K562 (cell line): Measurements from ENCODE around the gene ANK2. TPM values are rescaled to one million over a fixed set of nuclear protein-coding genes. Genes with fewer than 3 reads are reported as not detected.

Experiments used
- ATAC-seq: fragments of 200-7000 bp; cut with Tn5 transposase; 3 replicates; pipeline ENCODE4 v1.9.1; 2020; ENCODE audit warnings: moderate library complexity
- BruUV-seq: library from RNA; stranded (reverse); fragments of 400-500 nt; replicated peaks from 2 replicates; lab custom pipeline; 2021; lab: Mats Ljungman, UMichigan
- CTCF ChIA-PET: fragments of 300-600 bp; formaldehyde crosslinking; extraction: SDS; loops from one replicate; lab custom pipeline; 2021; ENCODE audit warnings: low intra/inter-chr PET ratio; lab: Yijun Ruan, JAX
- POLR2A ChIA-PET: fragments of 300-600, 350-650 bp; sonication (Branson Sonifier 250); formaldehyde crosslinking; extraction: SDS; loops from one replicate; lab custom pipeline; 2021; ENCODE audit warnings: antibody characterized with exemption, inconsistent platforms; lab: Yijun Ruan, JAX
- DNase-seq, 4 experiments: peaks; one replicate each; pipeline versions ENCODE4 v3.0.0 to v3.0.0-alpha.2; 2011 to 2018; ENCODE audit warnings: low spot score in 3 of 4, mixed read lengths in 3 of 4; ENCODE audit errors: extremely low read depth in 1 of 4
- FAIRE-seq: peaks from 2 replicates; lab custom pipeline; 2011; peaks lifted over from hg19 to GRCh38; lab: Jason Lieb, UNC
- H2AFZ ChIP-seq: 2 replicates; pipeline ENCODE4 v1.6.0; 2011; ENCODE audit warnings: low read depth, low read length, control low read depth, inconsistent platforms
- H3K27ac ChIP-seq: fragments of 200-600 bp; 3 replicates; pipeline ENCODE4 v1.8.0; 2011; ENCODE audit warnings: low read depth, mild to moderate bottlenecking, control low read depth, inconsistent platforms, low read length, moderate library complexity, mixed read lengths; ENCODE audit errors: extremely low read depth
- H3K27me3 ChIP-seq, 2 experiments: fragments of 300-600 bp in 1 of 2; 2 replicates in 1 of 2; 3 replicates in 1 of 2; pipeline versions ENCODE4 v1.6.0 to v1.8.0; 2011; ENCODE audit warnings: inconsistent platforms in 2 of 2, low read length in 2 of 2, mild to moderate bottlenecking in 1 of 2, mixed read lengths in 1 of 2, moderate library complexity in 1 of 2; ENCODE audit not compliant: control insufficient read depth in 2 of 2, insufficient read depth in 2 of 2
- H3K36me3 ChIP-seq: fragments of 300-600 bp; 3 replicates; pipeline ENCODE4 v1.8.0; 2011; ENCODE audit warnings: mild to moderate bottlenecking, low read length, inconsistent platforms; ENCODE audit not compliant: control insufficient read depth, insufficient read depth
- H3K4me1 ChIP-seq, 2 experiments: fragments of 200-600 bp in 1 of 2; replicated peaks in 1 of 2; 2 replicates in 1 of 2; 3 replicates in 1 of 2; pipeline versions ENCODE4 v1.5.1 to v1.8.0; 2011; ENCODE audit warnings: inconsistent platforms in 2 of 2, low read length in 2 of 2, mild to moderate bottlenecking in 1 of 2, mixed read lengths in 1 of 2, moderate library complexity in 1 of 2; ENCODE audit not compliant: control insufficient read depth in 2 of 2, insufficient read depth in 2 of 2
- H3K4me2 ChIP-seq: 2 replicates; pipeline ENCODE4 v1.6.1; 2011; ENCODE audit warnings: low read length, control low read depth, inconsistent platforms, mixed read lengths; ENCODE audit not compliant: insufficient read depth
- H3K4me3 ChIP-seq: fragments of 200-600 bp; sonication (generic), shearing (Covaris generic); 2 replicates; pipeline ENCODE4 v1.5.1; 2016; ENCODE audit warnings: control low read depth, inconsistent platforms
- H3K79me2 ChIP-seq: fragments of 200-600 bp; 3 replicates; pipeline ENCODE4 v1.8.0; 2011; ENCODE audit warnings: low read length, inconsistent platforms; ENCODE audit not compliant: control insufficient read depth, insufficient read depth
- H3K9ac ChIP-seq, 2 experiments: 2 replicates each; pipeline versions ENCODE4 v1.6.0 to v1.6.1; 2011; ENCODE audit warnings: low read depth in 2 of 2, low read length in 2 of 2, control low read depth in 1 of 2, inconsistent platforms in 1 of 2, mild to moderate bottlenecking in 1 of 2, mixed read lengths in 1 of 2; ENCODE audit not compliant: insufficient read depth in 1 of 2
- H3K9me1 ChIP-seq: one replicate; pipeline ENCODE4 v1.6.0; 2011; ENCODE audit warnings: inconsistent platforms, mild to moderate bottlenecking, low read length, moderate library complexity; ENCODE audit not compliant: control insufficient read depth, insufficient read depth
- H3K9me3 ChIP-seq: replicated peaks from 2 replicates; pipeline ENCODE4 v1.5.1; 2011; ENCODE audit warnings: low read depth, low read length, inconsistent platforms; ENCODE audit not compliant: control insufficient read depth, insufficient read depth
- H4K20me1 ChIP-seq: replicated peaks from 2 replicates; pipeline ENCODE4 v1.6.1; 2011; ENCODE audit warnings: low read length, inconsistent platforms, mixed read lengths; ENCODE audit not compliant: control insufficient read depth, insufficient read depth
- C11orf30 ChIP-seq: fragments of 450-650 bp; IDR thresholded peaks from 2 replicates; pipeline ENCODE4 v1.6.1; 2016; ENCODE audit warnings: low read depth, mild to moderate bottlenecking
- GATAD2A ChIP-seq: fragments of 450-650 bp; IDR thresholded peaks from 2 replicates; pipeline ENCODE4 v1.6.1; 2017
- HOMEZ ChIP-seq: fragments of 250-450 bp; sonication (Bioruptor Pico); IDR thresholded peaks from 2 replicates; pipeline ENCODE4 v1.4.0; 2020; ENCODE audit warnings: mild to moderate bottlenecking, moderate library complexity
- HOXB6 ChIP-seq: fragments of 250-450 bp; sonication (Bioruptor Pico); IDR thresholded peaks from 2 replicates; pipeline ENCODE4 v1.5.1; 2022; ENCODE audit warnings: mild to moderate bottlenecking, borderline replicate concordance
- MAFG ChIP-seq: fragments of 450-650 bp; conservative IDR thresholded peaks from 2 replicates; pipeline ENCODE4 v1.6.1; 2016; ENCODE audit warnings: missing genetic modification characterization, missing compliant biosample characterization
- PHB ChIP-seq: fragments of 250-450 bp; sonication (Bioruptor Pico); IDR thresholded peaks from 2 replicates; pipeline ENCODE4 v1.5.0; 2021
- SAFB2 ChIP-seq: fragments of 200-400 bp; formaldehyde crosslinking; IDR thresholded peaks from 2 replicates; pipeline ENCODE4 v1.6.1; 2018; ENCODE audit warnings: borderline replicate concordance, low read length, low read depth, moderate library complexity; ENCODE audit not compliant: severe bottlenecking
- SREBF1 ChIP-seq: fragments of 150-350 bp; IDR thresholded peaks from 2 replicates; pipeline ENCODE4 v1.6.1; 2014; ENCODE audit warnings: antibody characterized with exemption, low read depth, low read length, borderline replicate concordance
- ZBTB17 ChIP-seq: fragments of 450-650 bp; formaldehyde crosslinking; IDR thresholded peaks from 2 replicates; pipeline ENCODE4 v1.4.0; 2020; ENCODE audit warnings: mild to moderate bottlenecking
- ZNF165 ChIP-seq: fragments of 250-450 bp; sonication (Bioruptor Pico); IDR thresholded peaks from 2 replicates; pipeline ENCODE4 v1.4.0; 2020; ENCODE audit warnings: borderline replicate concordance
- ZNF253 ChIP-seq: fragments of 250-450 bp; sonication (Bioruptor Pico); conservative IDR thresholded peaks from 2 replicates; pipeline ENCODE4 v1.6.1; 2021; ENCODE audit warnings: mild to moderate bottlenecking
- ZNF316 ChIP-seq: fragments of 450-650 bp; IDR thresholded peaks from 2 replicates; pipeline ENCODE4 v1.6.1; 2016
- ZNF518B ChIP-seq: fragments of 250-450 bp; sonication (Bioruptor Pico); IDR thresholded peaks from 2 replicates; pipeline ENCODE4 v1.5.0; 2021; ENCODE audit warnings: mild to moderate bottlenecking, moderate library complexity
- WGBS: fragments of 100-300 bp; shearing (Covaris generic); methylation state at CpG from one replicate; pipeline ENCODE4 v1.1.6; 2016; ENCODE audit warnings: low coverage, mixed read lengths; ENCODE audit not compliant: insufficient coverage; ENCODE audit errors: missing lambda C conversion rate; 5-methylcytosine and 5-hydroxymethylcytosine counted together
- in situ Hi-C: fragments of 300-500 bp; cut with MboI; formaldehyde crosslinking; loops from 4 replicates; pipeline ENCODE4 v1.15.0; 2018; ENCODE audit warnings: inconsistent platforms, mixed read lengths
- intact Hi-C: fragments of 100-400 bp; cut with micrococcal nuclease; formaldehyde crosslinking; loops from 2 replicates; pipeline ENCODE4 v1.14.2; 2022
- polyA plus RNA-seq, 8 experiments: library from polyadenylated mRNA; depleted of rRNA in 4 of 8; stranded (reverse) in 5 of 8; unstranded in 3 of 8; fragments of >200 nt; fragmentation: Nextera tagmentation in 2 of 8; fragmentation: Illumina TruSeq in 1 of 8; extraction: Ambion mirVana in 2 of 8; extraction: Trizol in 1 of 8; gene quantifications; 2 replicates each; pipeline versions ENCODE4 v1.2.1 to v1.2.3, GENCODE V29; 2011 to 2014; ENCODE audit warnings: inconsistent platforms in 1 of 8, missing spikeins in 1 of 8
- total RNA-seq, 7 experiments: library from RNA; depleted of rRNA in 6 of 7; stranded (reverse); fragments of >200 nt in 6 of 7; fragmentation: Illumina TruSeq in 2 of 7; extraction: Trizol in 2 of 7; gene quantifications; 2 replicates each; pipeline versions ENCODE4 v1.2.1 to v1.2.3, GENCODE V29; 2011 to 2021; ENCODE audit warnings: low replicate concordance in 1 of 7

The ANK2 gene
- total and polyA plus RNA-seq, 9 of the 15 experiments (the other 6 are each of a cell fraction or from before 2014, with no cell fraction given) = 0.07 to 0.24 TPM; not detected in 7

- TF ChIP-seq GATAD2A = no peak
- TF ChIP-seq ZNF316 = peak; percentile 76
- TF ChIP-seq C11orf30 = peak; percentile 72; the same call in 1 of the 2 replicates
- TF ChIP-seq SREBF1 = no peak
- no peak for TF ChIP-seq ZNF253 (CRISPR knock-in tag)
- TF ChIP-seq ZNF165 (CRISPR knock-in tag) = no peak
These were observed 307.0 kb downstream of the ANK2 start (continued) for GRCh38 chr4:113356453-113356852.

GRCh38 chr4:113358784-113359183 lies 309.3 kb downstream of the ANK2 start:
- intact Hi-C loops (no loop called here), in situ Hi-C loops (no loop called here)
- FAIRE-seq (no peak), DNase-seq (peak in 2 of 4 experiments; percentile 5 to 13), ATAC-seq (no peak)
- no peaks in the 10 kb centered on the region for H3K36me3 ChIP-seq
- no TSS peak for BruUV-seq
- no peaks in the 10 kb centered on the region for H3K4me1 ChIP-seq
- no peak overlapping the region for H2AFZ ChIP-seq
- no peak overlapping the region for H3K27ac ChIP-seq
- no peaks in the 10 kb centered on the region for H3K9me3 ChIP-seq
- H3K4me2 ChIP-seq = no peak overlapping the region
- no peaks in the 10 kb centered on the region for H4K20me1 ChIP-seq
- WGBS = 2% methylated on average over 5 of the region's 5 CpGs
- H3K27me3 ChIP-seq = no peaks in the 10 kb centered on the region
- no peak overlapping the region for H3K9ac ChIP-seq
- H3K79me2 ChIP-seq = no peaks in the 10 kb centered on the region
- CTCF ChIA-PET = no interaction called here
- POLR2A ChIA-PET = no interaction called here
- no peaks in the 10 kb centered on the region for H3K9me1 ChIP-seq
- H3K4me3 ChIP-seq = no peak overlapping the region
- TF ChIP-seq HOMEZ (CRISPR knock-in tag) (no peak), SAFB2 (no peak), MAFG (tag) (no peak), ZNF518B (CRISPR knock-in tag) (no peak), HOXB6 (no peak), ZBTB17 (CRISPR knock-in tag) (no peak), PHB (CRISPR knock-in tag) (no peak)
